GM21619 (cell line): ENCODE results near the gene ZNF503.

Experiments used
- ATAC-seq: cut with Tn5 transposase; IDR thresholded peaks from one replicate; pipeline ENCODE4 v1.9.1; 2021; ENCODE audit not compliant: unreplicated experiment

Gene ZNF503

GRCh38 chr10:75431180-75432111 lies 29.9 kb upstream of the ZNF503 start, which contains the start of gene LRMDA:
TSS of gene LRMDA (plus strand) at chr10:75431624.
- no peak for ATAC-seq

GRCh38 chr10:75430000-75430763 lies 28.6 kb upstream of the ZNF503 start:
- no peak for ATAC-seq

- ATAC-seq, result no peak
Measured at GRCh38 chr10:75429159-75429827, 27.7 kb upstream of the ZNF503 start.

GRCh38 chr10:75428434-75429158 lies 27.0 kb upstream of the ZNF503 start:
- no peak for ATAC-seq

- ATAC-seq, result no peak
Measured at GRCh38 chr10:75427951-75428350, 26.4 kb upstream of the ZNF503 start.

- ATAC-seq, result no peak
Measured at GRCh38 chr10:75426880-75427279, 25.3 kb upstream of the ZNF503 start.

GRCh38 chr10:75425291-75426079 lies 23.9 kb upstream of the ZNF503 start:
- ATAC-seq, result no peak

- ATAC-seq, result no peak
Measured at GRCh38 chr10:75424571-75424970, 23.0 kb upstream of the ZNF503 start.

- ATAC-seq, result no peak
Measured at GRCh38 chr10:75422913-75423312, 21.3 kb upstream of the ZNF503 start.

- ATAC-seq, result no peak
Measured at GRCh38 chr10:75418712-75419111, 17.1 kb upstream of the ZNF503 start.

GRCh38 chr10:75418293-75418692 lies 16.7 kb upstream of the ZNF503 start:
- no peak for ATAC-seq

- ATAC-seq, result no peak
Measured at GRCh38 chr10:75417522-75417927, 16.0 kb upstream of the ZNF503 start.

GRCh38 chr10:75414527-75414926 lies 13.0 kb upstream of the ZNF503 start:
- no peak for ATAC-seq

GRCh38 chr10:75410132-75411005 lies 8.8 kb upstream of the ZNF503 start:
- ATAC-seq, result no peak

- no peak for ATAC-seq
Measured at GRCh38 chr10:75408911-75409885, 7.6 kb upstream of the ZNF503 start.

- ATAC-seq, result no peak
Measured at GRCh38 chr10:75408509-75408875, 6.9 kb upstream of the ZNF503 start.

GRCh38 chr10:75407713-75408508 lies 6.3 kb upstream of the ZNF503 start:
- no peak for ATAC-seq
